T1000 (cell line): ENCODE data around the gene INO80B.
"Not testable (repeated sequence)": the region's sequence is repeated elsewhere in the genome, so short reads cannot be mapped to it uniquely, and the experiment has no call there.

Experiments
- DNase-seq: peaks from one replicate; lab custom pipeline; 2025; ENCODE audit warnings: mixed read lengths; lab: John Stamatoyannopoulos, UW

The INO80B gene

DNA sequence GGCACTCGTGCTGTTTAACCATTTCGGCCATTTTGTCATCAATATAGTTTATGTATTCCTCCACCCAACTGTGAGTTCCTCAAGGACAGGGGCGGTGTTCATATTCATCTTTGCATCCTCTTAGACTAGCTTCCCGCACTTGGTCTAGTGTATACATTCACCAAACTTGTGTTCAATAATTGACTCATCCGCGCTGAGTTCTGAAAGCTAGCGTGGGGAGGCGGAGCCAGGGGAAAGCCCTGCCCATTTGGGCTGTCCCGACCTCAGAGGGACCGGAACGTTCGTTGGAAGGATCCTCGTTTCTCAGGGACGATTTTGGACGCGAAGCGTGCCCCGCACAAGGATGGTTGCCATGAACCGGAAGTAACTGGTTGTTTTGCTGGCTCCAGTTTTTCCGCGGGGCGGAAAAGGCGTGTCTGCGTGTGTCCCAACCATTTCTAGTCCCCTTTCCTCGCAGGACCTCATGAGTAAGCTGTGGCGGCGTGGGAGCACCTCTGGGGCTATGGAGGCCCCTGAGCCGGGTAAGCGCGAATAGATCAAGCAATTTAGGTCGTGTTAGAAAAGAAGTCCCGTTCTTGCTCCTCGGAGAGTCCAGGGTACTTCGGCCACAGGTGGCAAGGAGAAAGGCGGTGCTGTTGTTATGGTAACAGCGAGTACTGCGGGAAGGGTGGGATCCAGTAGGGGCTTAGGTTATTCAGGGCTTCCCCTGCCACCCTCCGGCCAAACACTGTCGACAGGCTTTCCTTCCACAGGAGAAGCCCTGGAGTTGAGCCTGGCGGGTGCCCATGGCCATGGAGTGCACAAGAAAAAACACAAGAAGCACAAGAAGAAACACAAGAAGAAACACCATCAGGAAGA is at the start of gene INO80B:
TSS of gene INO80B (plus strand) at position 434 of the 858 bp plus-strand sequence. CDS start at position 464, 30 bp downstream.
- DNase-seq, result peak; percentile 96

DNA sequence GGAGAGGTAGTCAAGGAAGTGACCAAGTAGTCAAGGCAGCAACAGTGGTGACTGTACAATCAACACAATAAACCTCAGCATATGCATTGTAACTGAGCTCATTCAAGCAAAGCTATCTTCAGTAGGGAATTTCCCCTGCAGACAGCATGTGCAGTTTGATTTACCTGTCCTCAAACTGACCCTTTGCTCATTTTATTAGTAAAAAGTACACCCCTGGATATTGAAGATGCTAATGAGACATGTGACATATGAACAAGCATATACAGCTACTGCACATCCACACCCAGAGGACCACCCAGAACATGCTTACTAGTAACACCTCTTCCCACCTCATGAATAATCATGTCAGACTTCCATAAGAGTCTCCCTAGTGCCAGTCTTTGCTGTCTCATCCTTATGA is 48.9 kb upstream of the INO80B start:
- DNase-seq, result no peak

DNA sequence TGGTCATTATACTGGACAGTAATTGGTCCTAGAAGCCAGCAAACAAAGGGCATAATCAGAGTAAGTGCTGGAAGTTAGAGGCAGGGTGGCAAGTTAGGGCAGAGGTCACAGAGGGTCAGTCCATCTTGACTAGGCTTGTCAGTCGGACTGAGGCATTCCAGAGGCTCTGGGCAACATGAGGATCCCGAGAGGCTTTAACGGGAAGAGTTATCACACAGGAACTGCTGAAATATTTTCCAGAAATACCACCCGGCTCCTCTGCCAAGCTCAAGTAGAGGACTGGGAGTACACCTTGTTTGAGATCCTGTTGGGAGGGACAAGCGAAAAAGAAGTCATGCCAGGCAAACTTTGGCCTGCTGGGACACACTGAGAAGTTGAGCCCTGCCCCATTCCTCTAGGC is 47.2 kb upstream of the INO80B start:
- no peak for DNase-seq

DNA sequence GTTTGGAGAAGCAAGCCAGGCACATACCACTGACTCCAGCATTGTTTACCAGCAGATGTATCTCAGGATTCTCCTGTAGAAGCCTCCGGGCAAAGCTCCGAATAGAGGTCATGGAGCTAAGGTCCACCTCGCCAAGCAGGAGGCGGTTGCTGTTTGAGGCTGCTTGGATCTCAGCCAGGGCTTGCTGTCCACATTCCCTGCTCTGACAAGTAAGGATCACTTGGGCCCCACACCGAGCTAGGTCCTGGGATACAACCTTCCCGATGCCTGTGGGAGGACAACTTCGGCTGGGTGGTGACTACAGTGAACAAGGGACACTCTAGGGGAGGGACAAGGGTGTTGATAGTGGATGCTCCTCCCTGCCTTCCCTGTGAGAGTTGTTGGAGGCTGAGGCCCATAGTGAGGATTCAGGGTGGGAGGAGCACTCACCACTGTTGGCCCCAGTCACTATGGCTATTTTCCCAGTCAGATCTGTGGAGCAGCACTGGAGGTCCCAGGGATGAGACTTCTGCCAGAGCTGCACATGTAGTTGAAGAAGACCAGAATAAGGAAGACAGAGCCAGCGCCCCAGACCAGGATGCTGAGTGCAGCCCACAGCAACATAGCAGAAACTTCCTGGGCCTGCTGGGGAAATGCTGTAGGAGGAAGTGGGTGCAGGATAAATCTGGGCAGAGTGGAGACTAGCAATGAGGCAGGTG is 41.7 kb upstream of the INO80B start:
- no peak for DNase-seq

DNA sequence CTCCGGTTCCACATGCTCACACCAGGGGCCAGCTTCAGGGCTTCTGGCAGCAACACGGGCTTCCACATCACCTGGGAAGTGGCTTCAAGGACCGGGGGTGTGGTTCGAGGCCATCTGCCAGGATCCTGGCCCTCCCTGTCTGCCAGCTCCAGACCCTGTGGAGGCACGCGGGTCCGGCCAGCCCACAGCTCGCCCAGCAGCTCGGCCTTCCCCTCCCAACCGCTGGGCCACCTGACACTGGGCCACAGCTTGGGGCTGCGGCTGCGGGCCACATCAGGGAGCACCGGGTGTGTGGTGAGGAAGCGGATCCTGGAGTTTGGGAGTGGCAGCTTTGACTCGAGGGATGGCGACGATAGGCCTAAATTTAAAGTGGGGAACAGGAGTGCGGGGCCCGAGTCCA is 40.4 kb upstream of the INO80B start:
- DNase-seq, result no peak

- no peak for DNase-seq
Measured at GRCh38 chr2:74414881-74415761, 39.8 kb upstream of the INO80B start.

- DNase-seq, result no peak
Measured at GRCh38 chr2:74415762-74416395, 39.0 kb upstream of the INO80B start.

DNA sequence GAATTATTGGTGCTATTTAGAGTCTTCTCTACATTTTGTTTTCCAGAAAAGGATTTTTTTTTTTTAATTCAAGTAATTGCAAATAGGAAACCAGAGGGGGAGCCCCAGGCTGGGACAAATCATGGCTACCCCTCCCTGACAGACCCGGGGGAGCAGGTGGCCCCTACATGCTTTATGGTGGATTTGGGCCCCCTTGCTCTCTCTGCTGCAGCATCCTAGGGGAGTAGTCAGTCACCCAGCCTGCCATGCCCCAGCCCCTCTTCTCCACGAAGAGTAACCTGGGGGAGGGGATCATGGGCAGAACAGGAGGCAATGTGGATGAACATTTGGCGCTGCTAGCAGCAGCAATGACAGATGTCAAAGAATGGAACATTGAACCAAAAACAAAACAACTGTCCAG is 38.1 kb upstream of the INO80B start:
- no peak for DNase-seq

DNA sequence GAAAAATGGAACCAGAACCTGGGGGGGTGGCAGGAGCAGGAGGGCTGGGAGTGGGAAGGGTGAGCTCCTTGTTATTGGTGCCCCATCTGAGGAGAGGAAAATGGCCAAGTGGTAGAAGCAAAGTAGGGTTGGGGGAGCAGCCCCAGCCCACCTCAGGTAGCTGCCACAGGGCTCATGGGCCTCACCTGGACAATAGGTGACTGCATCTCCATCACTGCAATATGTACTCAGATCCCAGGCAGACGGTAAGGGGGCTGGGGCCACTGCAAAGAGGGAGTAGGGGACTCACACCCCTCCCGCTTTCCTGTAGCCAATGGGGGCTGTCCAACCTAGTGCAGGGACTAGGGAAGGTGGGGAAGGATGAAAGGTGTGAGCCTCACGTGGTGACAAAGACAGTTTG is 37.7 kb upstream of the INO80B start:
- DNase-seq, result no peak

DNA sequence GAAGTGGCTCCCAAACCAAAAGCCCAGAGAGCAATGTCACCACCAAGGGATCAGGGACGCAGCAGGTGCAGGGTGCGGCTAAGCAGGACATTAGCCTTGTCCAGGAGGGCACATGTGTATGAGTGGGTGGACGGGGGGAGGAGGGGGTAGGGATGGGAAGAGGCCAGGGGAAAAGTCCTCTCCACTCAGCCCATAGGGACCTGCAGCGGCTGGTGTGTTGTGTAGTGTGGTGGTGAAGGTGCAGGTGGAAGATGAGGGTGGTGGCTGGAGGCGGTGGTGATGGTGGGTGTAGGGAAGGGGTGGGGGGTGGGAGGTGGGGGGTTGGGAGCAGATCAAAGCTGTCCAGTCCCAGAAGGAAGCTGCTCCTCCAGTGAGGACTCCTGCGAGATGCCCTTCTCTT is 37.1 kb upstream of the INO80B start:
- no peak for DNase-seq

GRCh38 chr2:74418312-74418711 is 36.6 kb upstream of the INO80B start:
- no peak for DNase-seq

GRCh38 chr2:74419345-74419744 is 35.5 kb upstream of the INO80B start:
- no peak for DNase-seq

DNA sequence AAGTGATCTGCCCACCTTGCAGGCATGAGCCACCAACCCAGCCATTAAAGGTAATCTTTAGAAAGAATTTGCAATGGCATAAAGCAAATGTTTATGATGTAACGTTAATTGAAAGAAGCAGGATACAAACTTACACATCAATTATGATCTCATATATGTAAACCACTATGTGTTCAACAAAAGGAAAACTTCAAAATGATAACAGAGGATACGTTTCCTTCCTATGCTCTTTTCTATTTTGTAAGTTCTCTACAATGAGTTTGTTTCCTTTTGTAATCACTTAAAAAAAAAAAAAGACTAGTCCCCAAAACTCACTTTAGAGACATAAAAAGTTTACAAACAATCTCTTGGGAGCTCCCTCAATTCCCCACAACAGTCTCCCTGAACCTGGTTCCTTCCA is 34.9 kb upstream of the INO80B start:
- no peak for DNase-seq

GRCh38 chr2:74420443-74421103 is 34.3 kb upstream of the INO80B start:
- not testable (repeated sequence) for DNase-seq

GRCh38 chr2:74421221-74421870 is 33.5 kb upstream of the INO80B start, which contains the start of the genes C2orf81 and WDR54:
Gene C2orf81 (minus strand): TSS chr2:74421619. CDS start chr2:74421560, 59 bp downstream.
Gene WDR54 (plus strand): TSS chr2:74421730. CDS start chr2:74422154, 424 bp downstream.
- peak; percentile 90 for DNase-seq

DNA sequence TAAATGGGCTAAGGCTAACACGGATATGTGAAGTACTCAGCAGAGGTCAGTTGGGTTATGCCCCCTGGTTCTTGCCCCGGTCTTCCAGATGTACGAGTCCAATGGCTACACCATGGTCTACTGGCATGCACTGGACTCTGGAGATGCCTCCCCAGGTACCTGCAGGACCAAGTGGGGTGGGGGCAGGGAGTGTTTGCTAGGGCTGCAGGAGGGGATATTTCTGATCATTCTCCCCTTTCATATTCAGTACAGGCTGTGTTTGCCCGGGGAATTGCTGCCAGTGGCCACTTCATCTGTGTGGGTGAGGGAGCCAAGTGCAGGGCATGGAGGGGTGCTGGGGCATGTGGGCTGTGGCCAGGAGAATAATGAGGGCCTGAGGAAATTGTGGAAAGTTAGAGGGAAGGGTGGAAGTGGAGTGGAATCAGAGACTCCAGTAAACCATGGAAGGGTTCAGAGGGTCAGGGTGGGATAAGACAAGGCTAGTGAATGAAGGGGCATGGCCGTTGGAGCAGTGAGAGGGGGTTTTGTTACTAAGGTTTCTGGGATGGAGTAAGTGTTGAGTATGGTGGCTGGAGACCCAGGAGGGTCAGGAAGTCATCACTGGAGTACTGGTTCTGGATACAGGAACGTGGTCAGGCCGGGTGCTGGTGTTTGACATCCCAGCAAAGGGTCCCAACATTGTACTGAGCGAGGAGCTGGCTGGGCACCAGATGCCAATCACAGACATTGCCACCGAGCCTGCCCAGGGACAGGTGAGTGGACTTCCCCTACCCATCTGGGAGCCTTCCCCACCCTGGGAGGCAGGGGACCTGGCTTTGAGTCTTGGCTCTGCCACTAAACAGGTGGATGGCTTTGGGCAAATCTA is 31.4 kb upstream of the INO80B start:
- no peak for DNase-seq

GRCh38 chr2:74424139-74424992 is 30.5 kb upstream of the INO80B start:
- DNase-seq, result no peak

- no peak for DNase-seq
Measured at GRCh38 chr2:74424995-74425406, 29.9 kb upstream of the INO80B start.

GRCh38 chr2:74425523-74425922 is 29.4 kb upstream of the INO80B start:
- DNase-seq, result no peak
